KOPT-K1 (cell line): Measurements from ENCODE around the gene FCAMR.

Experiments used
- H3K27ac ChIP-seq: fragments of 200-600 bp; sonication (generic); 2 replicates; pipeline ENCODE4 v1.5.1; 2016; ENCODE audit warnings: antibody characterized with exemption, mild to moderate bottlenecking, low read depth, low read length; ENCODE audit not compliant: poor library complexity, severe bottlenecking
- H3K36me3 ChIP-seq: fragments of 200-600 bp; sonication (generic); 2 replicates; pipeline ENCODE4 v1.5.1; 2017; ENCODE audit warnings: antibody characterized with exemption, mild to moderate bottlenecking, low read length, moderate library complexity; ENCODE audit not compliant: insufficient read depth
- H3K9me3 ChIP-seq: fragments of 200-600 bp; sonication (generic); 2 replicates; pipeline ENCODE4 v1.5.1; 2017; ENCODE audit warnings: antibody characterized with exemption, low read length, mild to moderate bottlenecking; ENCODE audit not compliant: insufficient read depth, poor library complexity, severe bottlenecking

FCAMR gene

DNA sequence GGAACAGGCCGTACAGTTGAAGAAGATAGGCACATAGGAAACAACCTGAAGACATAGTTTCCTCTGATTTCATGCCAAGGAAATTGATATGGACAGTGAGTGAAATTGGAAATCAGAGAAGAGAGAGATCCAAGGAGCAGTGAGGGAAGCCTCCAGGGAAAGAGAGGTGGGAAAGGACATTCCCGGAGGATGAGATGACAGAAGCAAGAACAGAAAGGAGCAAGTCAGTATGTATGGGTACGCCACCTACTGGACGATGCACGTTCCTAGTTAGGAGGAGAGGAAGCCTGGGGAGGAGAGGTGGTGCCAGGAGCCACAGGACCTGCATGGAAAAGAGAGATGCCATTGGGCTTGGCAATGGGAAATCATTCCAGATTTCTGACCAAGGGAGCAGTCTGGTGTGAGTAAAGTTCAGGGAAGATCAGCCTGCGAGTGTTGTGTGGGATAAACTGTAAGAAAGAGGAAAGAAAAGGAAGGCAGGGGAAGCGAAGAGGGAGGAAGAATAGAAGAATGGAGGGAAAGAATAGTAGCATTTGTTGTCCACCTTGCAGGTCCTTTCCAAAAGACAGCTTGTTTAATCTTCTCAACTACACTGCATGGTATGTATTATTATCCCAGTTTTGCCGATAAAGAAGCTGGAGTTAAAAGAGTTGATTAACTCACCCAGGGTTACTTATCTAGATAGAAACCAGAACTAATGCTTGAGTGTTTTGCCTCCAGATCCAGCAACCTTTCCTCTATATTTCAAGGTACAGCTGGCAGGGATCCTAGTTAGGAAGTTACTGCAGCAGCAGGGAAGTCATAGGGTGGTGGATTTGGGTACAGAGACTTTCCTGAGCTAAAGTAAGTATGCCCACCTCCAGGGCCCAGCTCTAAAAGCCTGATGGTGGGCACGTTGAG is 34.9 kb upstream of the FCAMR start:
- Histone ChIP-seq H3K36me3 (no peaks in the 10 kb centered on the region), H3K9me3 (no peaks in the 10 kb centered on the region), H3K27ac (no peak overlapping the region)

DNA sequence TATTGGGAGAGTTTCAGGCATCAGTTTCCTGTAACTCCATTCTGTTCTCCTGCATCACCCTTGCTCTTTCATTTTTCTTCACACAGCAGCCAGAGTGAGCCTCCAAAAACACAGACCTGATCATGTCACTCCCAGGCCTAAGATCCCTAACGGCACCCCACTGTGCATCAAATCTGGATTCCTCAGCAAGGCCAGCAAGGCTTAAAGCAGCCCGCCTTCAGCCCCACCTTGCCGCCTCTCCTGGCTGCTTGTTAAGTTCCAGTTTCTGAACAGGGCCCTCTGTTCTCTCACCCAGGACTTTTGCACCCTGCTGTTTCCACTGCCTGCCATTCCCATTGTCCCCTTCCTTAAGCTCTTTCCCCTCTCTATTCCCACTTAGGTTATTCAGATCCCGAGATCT is 33.0 kb upstream of the FCAMR start:
- Histone ChIP-seq H3K36me3 (no peaks in the 10 kb centered on the region), H3K27ac (no peak overlapping the region), H3K9me3 (no peaks in the 10 kb centered on the region)

DNA sequence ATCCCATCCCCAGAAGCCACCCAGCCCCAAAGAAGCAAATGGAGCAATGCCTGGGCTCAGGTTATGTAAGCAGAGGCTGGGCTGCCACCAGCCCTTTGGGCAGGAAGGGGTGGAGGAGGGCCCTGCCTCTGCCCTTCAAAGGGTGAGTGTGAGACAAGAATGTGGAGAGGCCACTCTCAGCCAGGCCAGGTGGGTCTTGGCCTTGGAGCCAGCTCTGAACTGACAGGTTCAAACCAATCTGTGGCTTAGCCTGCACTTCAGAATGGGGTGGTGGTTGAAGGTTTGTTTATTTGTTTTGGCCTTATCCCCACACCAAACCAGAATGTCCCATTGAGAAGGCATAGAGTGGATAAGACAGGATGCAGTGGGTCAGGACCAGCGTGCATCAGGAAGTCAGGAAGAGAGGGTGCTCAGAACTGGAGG is 32.5 kb upstream of the FCAMR start:
- no peaks in the 10 kb centered on the region for H3K9me3 ChIP-seq
- H3K27ac ChIP-seq, result no peak overlapping the region
- no peaks in the 10 kb centered on the region for H3K36me3 ChIP-seq

DNA sequence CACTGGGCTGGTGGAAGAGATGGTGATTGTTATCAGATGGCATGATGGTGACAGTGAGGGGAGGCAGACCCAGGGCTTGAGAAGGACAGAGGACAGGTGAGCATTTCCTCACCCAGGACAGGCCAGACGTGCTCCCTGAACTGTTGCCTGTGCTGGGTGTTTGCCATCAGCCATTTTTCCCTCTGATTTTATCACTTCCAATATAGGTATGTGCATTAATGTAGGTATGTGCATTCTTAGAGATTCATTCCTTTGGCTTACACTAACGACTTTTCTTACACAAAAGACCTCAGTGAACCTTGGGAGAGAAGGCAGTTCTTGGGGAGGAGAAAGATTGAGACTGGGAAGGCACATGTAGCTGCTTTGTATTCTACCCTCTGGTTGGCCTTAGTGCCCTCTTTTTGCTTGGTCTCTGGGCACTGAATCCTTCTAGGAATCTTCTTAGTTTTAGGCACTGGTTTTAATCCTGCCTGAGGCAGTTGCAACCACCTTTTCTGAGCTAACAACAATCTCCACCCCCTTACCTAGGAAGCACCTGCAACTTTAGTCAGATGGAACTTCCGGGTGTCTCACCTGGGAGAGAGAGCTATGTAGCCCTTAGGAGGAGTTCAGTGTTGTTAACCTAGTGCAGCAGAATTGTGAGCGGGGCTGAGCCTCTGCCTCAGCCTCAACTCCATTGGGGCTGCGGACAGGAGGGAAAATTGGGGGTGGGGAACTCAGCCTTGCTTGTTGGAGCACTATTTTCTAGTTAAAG is 31.4 kb upstream of the FCAMR start:
- no peak overlapping the region for H3K27ac ChIP-seq
- H3K9me3 ChIP-seq, result no peaks in the 10 kb centered on the region
- H3K36me3 ChIP-seq, result no peaks in the 10 kb centered on the region

DNA sequence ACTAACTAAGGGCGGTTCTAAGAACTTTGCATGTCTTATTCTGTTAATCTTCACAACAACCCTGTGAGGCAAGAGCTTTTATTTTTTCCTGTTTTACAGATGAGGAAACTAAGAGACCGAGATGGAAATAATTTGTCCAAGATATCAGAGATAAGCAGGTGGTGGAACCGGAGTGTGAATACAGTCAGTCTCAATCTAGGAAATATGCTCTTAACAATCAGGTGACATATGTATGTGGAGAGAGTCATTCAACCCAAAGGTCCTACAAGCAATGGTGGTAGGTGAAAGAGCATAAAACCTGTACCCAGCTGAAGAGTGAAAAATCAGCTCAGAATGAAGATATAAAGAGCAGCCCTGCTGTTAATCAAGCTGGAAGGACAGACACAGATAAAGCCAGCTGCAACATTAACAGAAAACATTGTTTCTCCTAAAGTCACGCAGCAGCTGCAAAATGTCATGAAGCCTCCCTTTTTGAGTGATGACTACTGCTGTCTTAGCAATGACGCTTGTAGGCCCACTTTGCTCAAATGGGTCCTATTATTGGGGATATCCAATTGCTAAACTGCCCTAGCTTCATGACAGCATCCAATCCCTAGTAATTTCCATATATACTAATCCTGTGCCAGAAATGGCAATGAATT is 30.5 kb upstream of the FCAMR start:
- no peak overlapping the region for H3K27ac ChIP-seq
- H3K36me3 ChIP-seq, result no peaks in the 10 kb centered on the region
- H3K9me3 ChIP-seq, result no peaks in the 10 kb centered on the region

DNA sequence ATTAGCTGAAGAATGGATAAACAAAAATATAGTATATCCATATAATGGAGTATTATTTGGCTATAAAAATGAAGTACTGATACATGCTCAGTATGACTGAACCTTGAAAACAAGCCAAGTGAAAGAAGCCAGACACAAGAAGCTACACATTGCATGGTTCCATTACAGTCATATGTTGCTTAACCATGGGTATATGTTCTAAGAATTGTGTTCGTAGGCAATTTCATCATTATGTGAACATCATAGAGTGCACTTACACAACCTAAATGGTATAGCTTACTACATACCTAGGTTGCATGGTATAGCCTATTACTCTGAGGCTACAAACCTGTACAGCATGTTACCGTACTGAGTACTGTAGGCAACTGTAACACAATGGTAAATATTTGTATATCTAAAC is 28.6 kb upstream of the FCAMR start:
- Histone ChIP-seq H3K36me3 (no peaks in the 10 kb centered on the region), H3K27ac (no peak overlapping the region), H3K9me3 (no peaks in the 10 kb centered on the region)

DNA sequence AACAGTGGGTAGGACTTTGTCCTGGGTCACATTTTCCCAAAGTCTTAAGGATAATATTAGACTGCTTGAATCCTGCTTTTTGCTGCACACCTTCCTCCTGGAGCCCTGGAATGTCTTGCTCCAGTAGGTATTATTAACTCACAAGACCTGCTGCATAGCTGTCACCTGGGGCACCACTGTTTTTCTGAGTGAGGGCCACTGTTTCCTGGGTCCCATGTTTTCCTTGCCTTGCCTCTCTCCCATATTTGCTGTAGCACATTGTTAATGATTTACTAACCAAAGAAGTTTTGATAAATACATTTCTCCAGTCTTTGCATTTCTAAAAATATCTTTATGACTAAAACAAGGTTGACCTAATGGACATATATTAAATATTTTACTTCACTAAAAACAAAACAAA is 22.5 kb upstream of the FCAMR start:
- no peak overlapping the region for H3K27ac ChIP-seq
- no peaks in the 10 kb centered on the region for H3K36me3 ChIP-seq
- no peaks in the 10 kb centered on the region for H3K9me3 ChIP-seq

DNA sequence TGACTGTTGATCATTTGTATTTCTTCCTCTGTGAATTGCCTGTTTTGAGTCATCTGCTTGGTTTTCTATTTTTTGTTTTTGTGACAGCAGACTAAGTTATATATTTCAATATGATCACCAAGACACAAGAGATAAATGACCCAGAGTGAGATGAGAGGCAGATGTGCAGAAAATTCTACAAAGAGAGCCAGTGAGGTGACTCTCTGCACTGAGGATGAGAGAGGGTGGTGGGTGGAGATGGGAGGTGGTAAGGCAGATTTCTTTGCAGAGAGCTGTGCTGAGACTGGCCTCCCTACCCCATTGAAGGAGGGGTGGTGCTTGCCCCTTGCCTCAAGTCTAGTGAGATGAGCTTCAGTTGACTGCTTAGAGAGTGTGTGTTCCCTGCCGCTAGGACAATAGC is 17.6 kb upstream of the FCAMR start:
- H3K9me3 ChIP-seq, result no peaks in the 10 kb centered on the region
- H3K27ac ChIP-seq, result no peak overlapping the region
- no peaks in the 10 kb centered on the region for H3K36me3 ChIP-seq

DNA sequence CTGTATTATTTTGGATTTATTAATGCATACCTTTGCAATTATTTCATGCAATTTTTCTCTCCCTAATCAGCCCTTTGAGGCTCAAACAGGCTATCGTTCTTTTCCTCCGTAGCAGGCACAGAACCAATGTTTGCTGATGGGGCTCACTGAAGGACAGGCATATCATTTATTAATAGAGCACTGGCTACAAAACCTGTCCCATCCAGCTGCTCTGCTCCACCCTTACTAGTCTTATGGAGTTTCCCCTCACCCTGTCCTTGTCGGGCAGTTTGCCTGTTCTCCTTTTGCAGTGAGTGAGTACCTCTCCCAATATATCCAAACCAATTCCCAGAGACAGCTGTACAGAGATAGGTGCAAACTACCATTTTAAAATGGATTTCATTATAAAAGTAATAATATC is 16.6 kb upstream of the FCAMR start:
- Histone ChIP-seq H3K27ac (no peak overlapping the region), H3K9me3 (no peaks in the 10 kb centered on the region), H3K36me3 (no peaks in the 10 kb centered on the region)

DNA sequence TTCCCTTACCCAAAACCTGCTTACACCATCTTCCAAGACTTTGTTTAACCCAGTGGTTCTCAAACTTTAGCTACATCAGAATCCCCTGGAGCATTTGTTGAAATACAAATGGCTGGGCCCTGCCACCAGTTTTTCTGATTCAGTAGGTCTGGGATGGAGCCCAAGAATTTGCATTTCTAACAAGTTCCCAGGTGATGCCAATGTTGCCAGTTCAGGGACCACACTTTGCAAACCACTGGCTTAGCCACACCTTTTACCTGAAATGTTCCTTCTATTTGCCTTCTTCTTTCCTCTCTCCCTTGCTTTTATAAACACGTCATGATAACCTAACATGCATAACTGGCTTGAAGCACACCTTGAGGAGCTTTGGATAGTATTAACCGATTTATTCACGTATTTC is 16.1 kb upstream of the FCAMR start:
- H3K36me3 ChIP-seq, result no peaks in the 10 kb centered on the region
- H3K27ac ChIP-seq, result no peak overlapping the region
- no peaks in the 10 kb centered on the region for H3K9me3 ChIP-seq

DNA sequence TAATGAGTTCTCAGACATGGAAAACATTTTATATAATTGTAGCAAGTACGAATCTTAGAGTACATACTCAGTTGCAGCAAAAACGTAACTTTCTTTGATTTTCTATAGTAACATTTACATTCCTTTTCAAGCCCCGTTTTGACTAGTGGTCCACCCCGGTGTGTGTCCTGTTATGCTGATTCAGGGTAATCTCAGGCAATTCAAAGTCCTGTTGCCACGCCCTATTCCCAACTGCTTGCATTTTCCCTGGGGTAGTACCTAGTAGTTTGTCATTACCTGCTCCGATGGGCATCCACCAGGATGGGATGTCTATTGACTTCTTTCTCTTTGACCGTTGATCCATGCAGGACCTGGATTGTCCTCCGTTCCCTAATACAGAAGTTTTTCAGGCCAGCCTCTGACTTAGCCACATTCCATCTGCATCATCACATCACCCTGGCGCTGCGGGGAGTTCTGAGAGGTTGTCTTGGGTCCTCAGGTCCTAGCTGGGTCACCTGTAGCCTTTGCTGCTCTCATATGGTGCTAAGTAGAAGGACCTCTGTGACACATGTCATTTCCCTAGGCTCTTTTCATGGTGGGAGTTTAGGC is 15.0 kb upstream of the FCAMR start:
- Histone ChIP-seq H3K27ac (no peak overlapping the region), H3K36me3 (no peaks in the 10 kb centered on the region)

DNA sequence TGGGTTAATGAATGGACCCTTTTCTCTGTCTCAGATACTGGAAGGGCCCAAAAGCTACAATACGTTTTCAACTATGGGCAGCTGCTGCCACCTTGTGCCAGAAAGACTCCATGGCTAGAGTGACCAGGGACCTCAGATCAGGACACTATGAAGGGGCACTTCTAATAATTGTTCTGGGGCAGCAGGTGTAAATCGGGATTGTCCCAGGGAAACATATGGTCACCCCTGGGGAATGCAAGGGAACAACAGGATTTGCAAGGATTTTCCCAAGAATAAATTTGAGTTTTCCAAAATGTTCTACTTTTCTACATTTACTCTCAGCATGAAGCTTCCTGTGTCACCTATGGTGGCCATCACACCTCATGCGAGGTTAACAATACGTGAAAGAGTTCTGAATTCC is 12.0 kb upstream of the FCAMR start:
- no peaks in the 10 kb centered on the region for H3K9me3 ChIP-seq
- no peaks in the 10 kb centered on the region for H3K36me3 ChIP-seq
- H3K27ac ChIP-seq, result no peak overlapping the region

More for the DNA sequence above, 15.0 kb upstream of the FCAMR start:
- H3K9me3 ChIP-seq, result no peaks in the 10 kb centered on the region

DNA sequence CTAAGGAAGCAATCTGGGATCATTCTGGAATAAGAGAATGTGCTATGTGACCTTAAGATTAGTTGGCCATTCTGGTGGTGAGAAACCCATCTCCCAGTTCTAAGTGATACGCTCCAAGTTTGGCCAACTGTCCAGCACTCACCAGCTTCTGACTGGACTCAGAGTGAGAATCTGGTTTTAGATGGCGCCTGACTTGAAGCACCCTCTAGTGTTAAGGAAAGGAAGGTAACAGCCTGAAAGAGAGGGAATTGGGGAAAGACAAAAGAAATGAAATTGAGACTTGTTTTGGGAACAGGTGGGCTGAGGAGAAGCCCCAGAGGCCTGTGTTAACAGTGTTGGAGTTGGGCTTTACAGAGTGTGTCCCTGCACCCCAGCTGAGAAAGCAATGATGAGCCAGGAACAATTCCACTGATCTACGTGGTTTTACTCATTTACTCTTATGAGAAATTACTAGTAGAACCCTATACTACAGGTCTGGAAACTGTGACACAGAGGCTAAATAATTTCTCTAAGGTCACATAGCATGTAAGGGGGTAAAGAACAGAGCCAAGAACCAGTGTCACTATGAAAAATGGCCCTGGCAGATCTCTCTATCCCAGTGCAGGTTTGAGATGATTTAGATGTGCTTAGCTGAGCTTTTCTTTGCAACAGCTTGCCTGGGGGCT is 9.3 kb upstream of the FCAMR start:
- Histone ChIP-seq H3K9me3 (no peaks in the 10 kb centered on the region), H3K27ac (no peak overlapping the region), H3K36me3 (no peaks in the 10 kb centered on the region)

DNA sequence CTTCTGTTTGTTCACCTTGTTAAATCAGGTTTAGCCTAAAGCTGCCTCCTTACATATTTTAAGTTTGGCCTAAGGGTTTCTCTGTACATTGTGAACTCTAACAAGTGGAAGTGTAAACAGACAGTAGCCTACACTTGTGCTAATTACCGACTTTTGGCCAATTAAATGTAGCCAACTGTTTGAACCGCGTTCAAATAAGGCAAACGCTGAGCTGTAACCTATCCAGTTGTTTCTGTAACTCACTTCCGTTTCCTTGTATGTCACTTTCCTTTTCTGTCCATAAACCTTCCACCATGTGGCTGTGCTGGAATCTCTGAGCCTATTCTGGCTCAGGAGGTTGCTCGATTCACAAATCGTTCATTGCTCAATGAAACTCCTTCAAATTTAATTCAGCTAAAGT is 8.0 kb upstream of the FCAMR start:
- Histone ChIP-seq H3K9me3 (no peaks in the 10 kb centered on the region), H3K27ac (no peak overlapping the region), H3K36me3 (no peaks in the 10 kb centered on the region)

DNA sequence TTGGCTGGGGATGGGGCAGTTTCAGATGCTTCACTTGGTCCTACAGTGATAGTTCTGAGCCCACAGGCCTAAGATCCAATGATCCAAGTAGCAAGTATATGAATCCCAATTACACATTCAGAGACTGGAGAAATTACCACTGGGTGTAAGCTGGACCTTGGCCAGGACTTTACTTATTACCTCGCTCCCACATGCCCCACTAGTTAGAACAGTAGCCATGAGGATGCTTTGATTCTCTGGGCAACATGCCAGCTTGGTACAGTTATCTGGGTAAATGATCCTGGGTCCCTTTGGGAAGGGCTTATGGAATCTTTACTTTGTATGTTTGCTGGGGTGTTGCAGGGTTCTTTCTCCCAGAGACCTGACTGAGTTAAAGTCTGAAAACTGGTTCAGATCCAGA is 5.0 kb upstream of the FCAMR start:
- no peaks in the 10 kb centered on the region for H3K9me3 ChIP-seq
- H3K27ac ChIP-seq, result no peak overlapping the region
- H3K36me3 ChIP-seq, result no peaks in the 10 kb centered on the region
